MM.1S (cell line): ENCODE results near the gene RREB1.
A peak's percentile ranks its signal among the peaks of the same experiment; 100 is the strongest.

ENCODE experiments used
- DNase-seq: peaks from one replicate; pipeline ENCODE4 v3.0.0-alpha.2; 2015
- H2AFZ ChIP-seq: fragments of 300-600 bp; sonication (generic); 2 replicates; pipeline ENCODE4 v1.6.0; 2016; ENCODE audit warnings: antibody characterized with exemption, low read length
- H3F3A ChIP-seq: fragments of 300-600 bp; sonication (generic); 2 replicates; pipeline ENCODE4 v1.6.1; 2016; ENCODE audit warnings: mild to moderate bottlenecking, antibody characterized with exemption, low read length, moderate library complexity, mixed read lengths; ENCODE audit not compliant: insufficient read depth
- H3K27ac ChIP-seq: fragments of 300-600 bp; sonication (generic); 2 replicates; pipeline ENCODE4 v1.5.1; 2016; ENCODE audit warnings: mild to moderate bottlenecking, low read length
- H3K27me3 ChIP-seq: fragments of 300-600 bp; sonication (generic); replicated peaks from 2 replicates; pipeline ENCODE4 v1.6.0; 2016; ENCODE audit warnings: low read length; ENCODE audit not compliant: insufficient read depth
- H3K36me3 ChIP-seq: fragments of 300-600 bp; sonication (generic); replicated peaks from 2 replicates; pipeline ENCODE4 v1.6.1; 2016; ENCODE audit warnings: mild to moderate bottlenecking, low read length, mixed read lengths; ENCODE audit not compliant: insufficient read depth
- H3K4me1 ChIP-seq: fragments of 300-600 bp; sonication (generic); 2 replicates; pipeline ENCODE4 v1.6.1; 2016; ENCODE audit warnings: low read length, mixed read lengths
- H3K4me2 ChIP-seq: fragments of 300-600 bp; sonication (generic); 2 replicates; pipeline ENCODE4 v1.6.0; 2016; ENCODE audit warnings: low read depth, low read length
- H3K4me3 ChIP-seq: fragments of 300-600 bp; sonication (generic); 2 replicates; pipeline ENCODE4 v1.5.1; 2016; ENCODE audit warnings: low read length, mixed read lengths
- H3K79me2 ChIP-seq: fragments of 300-600 bp; sonication (generic); 2 replicates; pipeline ENCODE4 v1.6.1; 2016; ENCODE audit warnings: mixed run types, low read length, mixed read lengths
- H3K9ac ChIP-seq: fragments of 300-600 bp; sonication (generic); 2 replicates; pipeline ENCODE4 v1.6.1; 2016; ENCODE audit warnings: low read length, mixed read lengths
- H3K9me2 ChIP-seq: fragments of 300-600 bp; sonication (generic); replicated peaks from 2 replicates; pipeline ENCODE4 v1.6.1; 2016; ENCODE audit warnings: mild to moderate bottlenecking, low read length, mixed read lengths; ENCODE audit not compliant: insufficient read depth
- H3K9me3 ChIP-seq: fragments of 300-600 bp; sonication (generic); replicated peaks from 2 replicates; pipeline ENCODE4 v1.6.1; 2016; ENCODE audit warnings: mild to moderate bottlenecking, low read length, mixed read lengths; ENCODE audit not compliant: insufficient read depth
- H4K20me1 ChIP-seq: fragments of 300-600 bp; sonication (generic); 2 replicates; pipeline ENCODE4 v1.6.1; 2016; ENCODE audit warnings: mild to moderate bottlenecking, low read length, moderate library complexity, mixed read lengths; ENCODE audit not compliant: insufficient read depth
- EZH2 ChIP-seq: fragments of 300-600 bp; sonication (generic); optimal IDR thresholded peaks from 2 replicates; pipeline ENCODE3; 2017; ENCODE audit warnings: low read depth, mild to moderate bottlenecking, antibody characterized with exemption, low read length, mixed read lengths
- EZH2phosphoT487 ChIP-seq: fragments of 300-600 bp; sonication (generic); IDR thresholded peaks from 2 replicates; pipeline ENCODE4 v1.6.1; 2018; ENCODE audit warnings: antibody characterized with exemption, low read length
- TF ChIP-seq, protein P1 (sequence below): fragments of 300-600 bp; sonication (generic); IDR thresholded peaks from 2 replicates; pipeline ENCODE4 v1.5.1; 2016; ENCODE audit warnings: antibody characterized with exemption, low read length, mixed read lengths

Gene RREB1

DNA sequence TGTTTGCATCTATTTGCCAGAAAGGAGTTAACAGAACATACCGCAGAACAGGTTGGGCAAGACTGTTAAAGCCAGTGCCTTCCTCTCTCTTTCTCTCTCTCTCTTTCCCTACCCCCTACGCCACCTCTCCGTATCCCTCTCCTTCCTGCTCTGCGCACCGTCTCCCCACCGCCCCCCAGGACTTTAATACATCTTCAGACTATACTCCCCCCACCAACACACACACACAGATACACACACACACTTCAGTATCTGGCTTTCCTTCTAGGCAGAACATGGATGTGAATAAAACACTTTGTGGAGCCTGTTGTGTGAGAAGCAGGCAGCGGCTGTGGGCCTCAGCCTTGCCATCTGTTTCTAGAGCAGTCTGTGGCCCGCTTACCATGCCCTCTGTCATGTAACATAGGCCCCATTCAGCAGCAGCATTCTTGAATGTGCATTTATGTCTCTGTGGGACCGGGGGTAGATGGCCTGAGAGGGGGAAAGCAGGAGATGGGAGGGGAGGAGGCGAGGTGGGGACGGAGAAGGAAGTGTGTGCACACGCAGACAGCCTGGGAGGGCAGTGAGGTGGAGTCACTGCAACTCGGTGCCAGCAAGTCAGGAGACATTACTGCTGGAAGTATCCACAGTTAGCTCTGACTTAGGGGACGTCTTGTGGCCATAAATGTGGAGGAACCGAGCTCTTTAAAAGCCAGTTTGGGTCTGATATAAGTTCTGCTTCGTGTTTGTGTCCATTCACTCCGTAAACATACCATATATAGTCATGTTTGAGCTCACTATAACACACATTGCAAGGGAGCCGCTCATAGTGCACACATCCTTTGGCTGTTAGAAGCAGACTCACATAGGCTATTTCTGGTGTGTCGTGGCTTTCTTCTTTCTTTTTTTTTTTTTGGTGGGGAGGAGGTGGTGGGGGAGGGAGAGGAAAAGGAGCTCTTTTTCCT, 38.4 kb downstream of the RREB1 start:
- peak overlapping the region; percentile 88 for H3K4me2 ChIP-seq
- H3K9me2 ChIP-seq: no peaks in the 10 kb centered on the region
- TF ChIP-seq EZH2phosphoT487 (no peak), EZH2 (no peak)
- TF ChIP-seq, protein P1, sequence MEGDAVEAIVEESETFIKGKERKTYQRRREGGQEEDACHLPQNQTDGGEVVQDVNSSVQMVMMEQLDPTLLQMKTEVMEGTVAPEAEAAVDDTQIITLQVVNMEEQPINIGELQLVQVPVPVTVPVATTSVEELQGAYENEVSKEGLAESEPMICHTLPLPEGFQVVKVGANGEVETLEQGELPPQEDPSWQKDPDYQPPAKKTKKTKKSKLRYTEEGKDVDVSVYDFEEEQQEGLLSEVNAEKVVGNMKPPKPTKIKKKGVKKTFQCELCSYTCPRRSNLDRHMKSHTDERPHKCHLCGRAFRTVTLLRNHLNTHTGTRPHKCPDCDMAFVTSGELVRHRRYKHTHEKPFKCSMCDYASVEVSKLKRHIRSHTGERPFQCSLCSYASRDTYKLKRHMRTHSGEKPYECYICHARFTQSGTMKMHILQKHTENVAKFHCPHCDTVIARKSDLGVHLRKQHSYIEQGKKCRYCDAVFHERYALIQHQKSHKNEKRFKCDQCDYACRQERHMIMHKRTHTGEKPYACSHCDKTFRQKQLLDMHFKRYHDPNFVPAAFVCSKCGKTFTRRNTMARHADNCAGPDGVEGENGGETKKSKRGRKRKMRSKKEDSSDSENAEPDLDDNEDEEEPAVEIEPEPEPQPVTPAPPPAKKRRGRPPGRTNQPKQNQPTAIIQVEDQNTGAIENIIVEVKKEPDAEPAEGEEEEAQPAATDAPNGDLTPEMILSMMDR: no peak
- peaks cover 60% of the 10 kb centered on the region for H3K4me1 ChIP-seq
- H3K27ac ChIP-seq: peak overlapping the region; percentile 82
- no peaks in the 10 kb centered on the region for H4K20me1 ChIP-seq
- H3K9me3 ChIP-seq: no peaks in the 10 kb centered on the region
- no peaks in the 10 kb centered on the region for H3K36me3 ChIP-seq
- peak overlapping the region; percentile 47 for H2AFZ ChIP-seq
- H3K9ac ChIP-seq: peak overlapping the region; percentile 61
- no peaks in the 10 kb centered on the region for H3K27me3 ChIP-seq
- H3F3A ChIP-seq: peaks cover 44% of the 10 kb centered on the region
- H3K4me3 ChIP-seq: peak overlapping the region; percentile 43
- H3K79me2 ChIP-seq: peaks cover 89% of the 10 kb centered on the region
- peak; percentile 37 for DNase-seq

DNA sequence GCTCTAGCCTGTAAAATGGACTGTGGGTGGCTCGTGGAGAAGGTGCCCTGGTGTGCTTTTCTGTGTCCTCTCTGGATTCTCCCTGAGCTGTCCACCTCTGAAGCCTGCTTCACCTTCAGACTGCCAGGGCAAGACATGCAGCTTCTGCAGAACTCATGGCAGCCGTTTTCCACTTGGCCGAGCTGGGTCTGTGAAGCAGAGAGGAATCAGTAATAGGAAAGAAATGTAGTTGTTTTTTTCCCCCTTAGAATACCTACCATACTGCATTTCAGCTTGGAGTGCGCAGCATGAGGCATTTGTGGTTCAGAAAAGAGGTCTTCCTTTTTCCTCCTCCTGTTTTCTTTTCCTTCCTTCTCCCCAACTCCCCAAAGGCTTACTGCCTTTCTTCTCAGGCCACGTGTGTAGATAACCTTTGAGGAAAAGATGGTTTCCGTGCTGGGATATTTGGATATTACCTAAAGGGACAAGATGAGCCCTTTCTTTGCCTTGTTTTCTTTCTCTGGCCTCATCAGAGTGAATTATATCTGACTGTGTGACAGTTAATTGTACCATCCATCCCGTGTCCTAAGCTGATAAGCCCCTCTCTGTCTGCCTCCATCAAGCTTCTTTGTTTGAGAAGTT, 39.4 kb downstream of the RREB1 start:
- no peaks in the 10 kb centered on the region for H4K20me1 ChIP-seq
- peaks cover 91% of the 10 kb centered on the region for H3K79me2 ChIP-seq
- peak overlapping the region; percentile 61 for H3K9ac ChIP-seq
- peak overlapping the region; percentile 88 for H3K4me2 ChIP-seq
- H2AFZ ChIP-seq: peak overlapping the region; percentile 23; the same call in 1 of the 2 replicates
- peaks cover 65% of the 10 kb centered on the region for H3K4me1 ChIP-seq
- H3K27ac ChIP-seq: peak overlapping the region; percentile 82
- no peaks in the 10 kb centered on the region for H3K9me2 ChIP-seq
- peak overlapping the region; percentile 43 for H3K4me3 ChIP-seq
- H3K36me3 ChIP-seq: no peaks in the 10 kb centered on the region
- H3K9me3 ChIP-seq: no peaks in the 10 kb centered on the region
- H3K27me3 ChIP-seq: no peaks in the 10 kb centered on the region
- no peak for TF ChIP-seq EZH2
- TF ChIP-seq EZH2phosphoT487: no peak
- TF ChIP-seq, protein P1: no peak
- H3F3A ChIP-seq: peaks cover 43% of the 10 kb centered on the region
- DNase-seq: no peak

DNA sequence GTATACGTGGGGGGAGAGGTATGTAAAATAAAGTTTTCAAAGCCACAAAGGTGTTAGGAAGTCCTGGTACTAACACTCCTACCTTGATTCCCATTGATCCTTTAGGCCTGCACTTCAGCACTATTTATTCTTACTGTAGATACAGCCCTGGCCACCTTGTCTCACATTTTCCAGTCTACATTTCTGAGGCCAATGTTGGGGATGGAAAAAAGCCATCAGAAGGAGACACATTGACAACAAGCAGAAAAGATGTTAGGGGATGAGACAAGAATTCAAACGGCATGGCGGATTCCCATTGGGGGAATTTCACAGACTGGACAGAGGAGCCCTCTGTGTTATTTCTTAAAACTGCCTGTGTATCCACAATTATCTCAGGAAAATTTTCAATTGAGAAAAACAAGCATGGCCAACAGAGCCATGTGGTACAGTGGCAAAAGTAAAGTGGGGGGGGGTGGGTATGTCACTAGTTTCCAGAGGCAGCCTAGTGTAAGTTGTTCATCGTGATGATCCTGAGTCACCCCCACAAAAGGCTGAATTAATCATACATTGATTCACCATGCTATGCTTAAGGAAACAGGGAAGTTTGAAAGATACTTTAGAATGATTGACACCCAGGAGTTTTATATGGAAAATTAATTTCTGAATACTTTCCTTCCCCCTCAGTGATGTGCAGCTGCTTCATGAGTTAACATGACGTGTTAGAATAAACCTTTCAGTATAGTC, 40.5 kb downstream of the RREB1 start:
- H3K4me1 ChIP-seq: peaks cover 58% of the 10 kb centered on the region
- H3K79me2 ChIP-seq: peaks cover 92% of the 10 kb centered on the region
- no peaks in the 10 kb centered on the region for H4K20me1 ChIP-seq
- H3K9me2 ChIP-seq: no peaks in the 10 kb centered on the region
- no peaks in the 10 kb centered on the region for H3K36me3 ChIP-seq
- TF ChIP-seq EZH2phosphoT487 (no peak), EZH2 (no peak)
- TF ChIP-seq, protein P1: no peak
- peaks cover 32% of the 10 kb centered on the region for H3F3A ChIP-seq
- H3K9me3 ChIP-seq: no peaks in the 10 kb centered on the region
- no peak overlapping the region for H3K4me3 ChIP-seq
- no peaks in the 10 kb centered on the region for H3K27me3 ChIP-seq
- no peak overlapping the region for H2AFZ ChIP-seq
- H3K9ac ChIP-seq: no peak overlapping the region
- H3K27ac ChIP-seq: no peak overlapping the region
- DNase-seq: no peak
- no peak overlapping the region for H3K4me2 ChIP-seq
